ENCODE data around the gene MTG2. TPM values are rescaled to one million over a fixed set of nuclear protein-coding genes. Genes with fewer than 3 reads are reported as not detected.

MTG2 gene
- total RNA-seq, 1 experiment from 2014 or later = 33.9 TPM

DNA sequence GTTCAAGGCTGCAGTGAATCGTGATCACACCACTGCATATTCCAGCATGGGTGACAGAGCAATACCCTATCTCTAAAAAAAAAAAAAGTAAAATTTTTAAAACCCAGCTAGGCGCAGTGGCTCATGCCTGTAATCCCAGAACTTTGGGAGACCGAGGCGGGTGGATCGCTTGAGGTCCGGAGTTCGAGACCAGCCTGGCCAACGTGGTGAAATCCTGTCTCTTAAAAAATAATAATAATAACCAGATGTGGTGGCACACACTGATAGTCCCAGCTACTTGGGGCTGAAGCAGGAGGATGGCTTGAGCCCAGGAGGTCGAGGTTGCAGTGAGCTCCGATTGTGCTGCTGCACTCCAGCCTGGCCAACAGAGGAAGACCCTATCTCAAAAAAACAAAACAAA is 13.5 kb downstream of the MTG2 start:
- peaks cover 40% of the 10 kb centered on the region for H3K36me3 ChIP-seq (ENCODE audit: low read depth, low read length)
- POLR2A ChIA-PET (ENCODE audit: unreplicated experiment) = no interaction called here
- ATAC-seq = no peak

DNA sequence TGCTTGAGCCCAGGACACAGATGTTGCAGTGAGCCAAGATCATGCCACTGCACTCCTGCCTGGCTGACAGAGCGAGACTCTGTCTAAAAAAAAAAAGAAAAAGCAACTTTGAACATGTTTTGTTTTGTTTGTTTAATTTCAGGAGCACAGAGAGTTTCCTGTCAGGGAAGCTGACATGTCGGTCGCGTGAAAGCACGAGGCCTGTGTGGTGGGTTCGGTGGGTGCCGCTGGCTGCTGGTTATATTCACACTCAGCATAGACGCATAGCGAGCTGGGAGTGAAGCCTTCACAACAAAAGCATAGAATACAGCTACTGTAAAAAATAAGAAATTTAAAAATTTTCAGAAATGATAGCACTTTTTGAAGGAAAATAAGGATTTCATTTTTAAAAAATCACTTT is 14.5 kb downstream of the MTG2 start:
- Histone ChIP-seq H3K4me2 (ENCODE audit: low read length) (no peak overlapping the region), H3K9ac (ENCODE audit: low read length) (no peak overlapping the region), H3F3A (ENCODE audit: low read length, unreplicated experiment) (no peaks in the 10 kb centered on the region), H3K4me3 (ENCODE audit: low read length) (no peak overlapping the region), H3K36me3 (ENCODE audit: low read depth, low read length) (peaks cover 44% of the 10 kb centered on the region), H4K20me1 (ENCODE audit: low read length) (no peaks in the 10 kb centered on the region), H3K27ac (ENCODE audit: low read length) (no peak overlapping the region), H3K79me2 (ENCODE audit: low read length) (no peaks in the 10 kb centered on the region), H3K4me1 (ENCODE audit: insufficient read depth, low read length) (peaks cover 5% of the 10 kb centered on the region; the same call in 1 of the 2 replicates), H3K9me3 (ENCODE audit: low read length) (no peaks in the 10 kb centered on the region), H3K27me3 (ENCODE audit: low read length) (no peaks in the 10 kb centered on the region), H2AFZ (ENCODE audit: low read length) (no peak overlapping the region), H3K9me2 (replicated peaks; ENCODE audit: low read length) (no peaks in the 10 kb centered on the region)
- BruUV-seq (replicated peaks) = no TSS peak
- CTCF ChIA-PET = no interaction called here
- intact Hi-C loops (cut with micrococcal nuclease) = no loop called here
- POLR2A ChIA-PET (ENCODE audit: unreplicated experiment) = no interaction called here
- TF ChIP-seq EZH2phosphoT487 (IDR thresholded peaks at IDR 0.05; ENCODE audit: borderline replicate concordance, low read length) = no peak
- TF ChIP-seq, protein P1, sequence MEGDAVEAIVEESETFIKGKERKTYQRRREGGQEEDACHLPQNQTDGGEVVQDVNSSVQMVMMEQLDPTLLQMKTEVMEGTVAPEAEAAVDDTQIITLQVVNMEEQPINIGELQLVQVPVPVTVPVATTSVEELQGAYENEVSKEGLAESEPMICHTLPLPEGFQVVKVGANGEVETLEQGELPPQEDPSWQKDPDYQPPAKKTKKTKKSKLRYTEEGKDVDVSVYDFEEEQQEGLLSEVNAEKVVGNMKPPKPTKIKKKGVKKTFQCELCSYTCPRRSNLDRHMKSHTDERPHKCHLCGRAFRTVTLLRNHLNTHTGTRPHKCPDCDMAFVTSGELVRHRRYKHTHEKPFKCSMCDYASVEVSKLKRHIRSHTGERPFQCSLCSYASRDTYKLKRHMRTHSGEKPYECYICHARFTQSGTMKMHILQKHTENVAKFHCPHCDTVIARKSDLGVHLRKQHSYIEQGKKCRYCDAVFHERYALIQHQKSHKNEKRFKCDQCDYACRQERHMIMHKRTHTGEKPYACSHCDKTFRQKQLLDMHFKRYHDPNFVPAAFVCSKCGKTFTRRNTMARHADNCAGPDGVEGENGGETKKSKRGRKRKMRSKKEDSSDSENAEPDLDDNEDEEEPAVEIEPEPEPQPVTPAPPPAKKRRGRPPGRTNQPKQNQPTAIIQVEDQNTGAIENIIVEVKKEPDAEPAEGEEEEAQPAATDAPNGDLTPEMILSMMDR (conservative IDR thresholded peaks at IDR 0.05; ENCODE audit: low read depth, low read length) = no peak
- TF ChIP-seq EZH2 (IDR thresholded peaks at IDR 0.05; ENCODE audit: low read length, unreplicated experiment) = no peak
- no peak for DNase-seq
- ATAC-seq = no peak

More for the DNA sequence above, 13.5 kb downstream of the MTG2 start:
- Histone ChIP-seq H3K4me2 (ENCODE audit: low read length) (no peak overlapping the region), H3K4me1 (ENCODE audit: insufficient read depth, low read length) (no peaks in the 10 kb centered on the region), H3F3A (ENCODE audit: low read length, unreplicated experiment) (no peaks in the 10 kb centered on the region), H3K9me2 (replicated peaks; ENCODE audit: low read length) (no peaks in the 10 kb centered on the region), H4K20me1 (ENCODE audit: low read length) (no peaks in the 10 kb centered on the region), H3K27me3 (ENCODE audit: low read length) (no peaks in the 10 kb centered on the region), H2AFZ (ENCODE audit: low read length) (no peak overlapping the region), H3K27ac (ENCODE audit: low read length) (no peak overlapping the region), H3K4me3 (ENCODE audit: low read length) (no peak overlapping the region), H3K79me2 (ENCODE audit: low read length) (no peaks in the 10 kb centered on the region), H3K9ac (ENCODE audit: low read length) (no peak overlapping the region), H3K9me3 (ENCODE audit: low read length) (no peaks in the 10 kb centered on the region)
- intact Hi-C loops (cut with micrococcal nuclease) = no loop called here
- TF ChIP-seq, protein P1 (conservative IDR thresholded peaks at IDR 0.05; ENCODE audit: low read depth, low read length) = no peak
- TF ChIP-seq EZH2phosphoT487 (IDR thresholded peaks at IDR 0.05; ENCODE audit: borderline replicate concordance, low read length) (no peak), EZH2 (IDR thresholded peaks at IDR 0.05; ENCODE audit: low read length, unreplicated experiment) (no peak)
- CTCF ChIA-PET = no interaction called here
- DNase-seq = no peak
- BruUV-seq (replicated peaks) = no TSS peak

DNA sequence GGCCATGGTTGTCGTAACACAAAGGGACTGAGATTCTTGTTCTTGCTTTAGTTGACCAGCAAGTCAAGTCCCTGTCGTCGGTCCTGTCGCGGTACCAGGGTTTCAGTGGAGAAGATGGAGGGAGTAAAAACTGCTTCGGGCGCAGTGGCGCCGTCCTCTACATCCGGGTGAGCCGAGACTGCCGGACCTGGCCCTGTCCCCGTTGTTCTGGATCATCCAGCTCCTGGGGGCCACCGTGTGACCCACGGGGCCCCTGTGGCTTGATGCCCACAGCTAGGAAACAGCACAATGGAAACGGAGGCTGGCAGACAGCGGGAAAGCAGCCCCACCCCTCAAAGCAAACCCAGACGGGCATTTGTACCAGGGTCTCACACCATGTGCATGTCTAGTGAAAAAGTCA is 15.0 kb downstream of the MTG2 start:
- intact Hi-C loops (cut with micrococcal nuclease) = no loop called here
- H3F3A ChIP-seq (ENCODE audit: low read length, unreplicated experiment) = no peaks in the 10 kb centered on the region
- no peak for DNase-seq

More for the DNA sequence above, 15.0 kb downstream of the MTG2 start:
- no peak for ATAC-seq
- TF ChIP-seq, protein P1 (conservative IDR thresholded peaks at IDR 0.05; ENCODE audit: low read depth, low read length) = no peak
- TF ChIP-seq EZH2 (IDR thresholded peaks at IDR 0.05; ENCODE audit: low read length, unreplicated experiment) = no peak
- no peak for TF ChIP-seq EZH2phosphoT487 (IDR thresholded peaks at IDR 0.05; ENCODE audit: borderline replicate concordance, low read length)
- H3K27me3 ChIP-seq (ENCODE audit: low read length) = no peaks in the 10 kb centered on the region
- H3K4me3 ChIP-seq (ENCODE audit: low read length) = no peak overlapping the region
- H3K9me2 ChIP-seq (replicated peaks; ENCODE audit: low read length) = no peaks in the 10 kb centered on the region
- ChIA-PET POLR2A (ENCODE audit: unreplicated experiment) (no interaction called here), CTCF (no interaction called here)
- no peak overlapping the region for H3K4me2 ChIP-seq (ENCODE audit: low read length)
- peaks cover 6% of the 10 kb centered on the region for H3K4me1 ChIP-seq (ENCODE audit: insufficient read depth, low read length)
- H3K9ac ChIP-seq (ENCODE audit: low read length) = no peak overlapping the region
- no TSS peak for BruUV-seq (replicated peaks)
- H3K36me3 ChIP-seq (ENCODE audit: low read depth, low read length) = peaks cover 44% of the 10 kb centered on the region
- no peaks in the 10 kb centered on the region for H3K79me2 ChIP-seq (ENCODE audit: low read length)
- no peaks in the 10 kb centered on the region for H4K20me1 ChIP-seq (ENCODE audit: low read length)
- no peak overlapping the region for H2AFZ ChIP-seq (ENCODE audit: low read length)
- no peaks in the 10 kb centered on the region for H3K9me3 ChIP-seq (ENCODE audit: low read length)
- no peak overlapping the region for H3K27ac ChIP-seq (ENCODE audit: low read length)

Measured in PC-3 (cell line).